H1 (cell line): ENCODE measurements around the gene CADM1. TPM values are rescaled to one million over a fixed set of nuclear protein-coding genes. Genes with fewer than 3 reads are reported as not detected.

Experiments used
- CTCF ChIA-PET: fragments of 300-600 bp; sonication (Branson Sonifier 250); formaldehyde crosslinking; loops from one replicate; lab custom pipeline; 2021; ENCODE audit not compliant: partially characterized antibody; lab: Charles Lee
- POLR2A ChIA-PET: fragments of 300-600 bp; sonication (Branson Sonifier 250); formaldehyde crosslinking; loops from one replicate; lab custom pipeline; 2021; ENCODE audit warnings: inconsistent platforms; ENCODE audit not compliant: partially characterized antibody; lab: Charles Lee
- DNase-seq, 2 experiments: peaks; one replicate each; pipeline versions ENCODE4 v3.0.0 to v3.0.0-alpha.2; 2010 to 2022; ENCODE audit warnings: low spot score in 2 of 2, low read depth in 1 of 2, mixed read lengths in 1 of 2
- FAIRE-seq: peaks from 2 replicates; lab custom pipeline; 2011; peaks lifted over from hg19 to GRCh38; lab: Jason Lieb, UNC
- H2AFZ ChIP-seq: 2 replicates; pipeline ENCODE4 v1.8.1; 2012; ENCODE audit warnings: low read length, inconsistent platforms
- H2AK5ac ChIP-seq: 2 replicates; pipeline ENCODE4 v1.6.1; 2013; ENCODE audit warnings: low read depth, low read length
- H2BK120ac ChIP-seq: replicated peaks from 2 replicates; pipeline ENCODE3; 2013; ENCODE audit warnings: low read depth, low read length, inconsistent platforms
- H2BK12ac ChIP-seq: 2 replicates; pipeline ENCODE4 v1.6.1; 2013; ENCODE audit warnings: low read depth, low read length
- H2BK15ac ChIP-seq: 2 replicates; pipeline ENCODE4 v1.6.1; 2013; ENCODE audit warnings: low read length
- H2BK20ac ChIP-seq: 2 replicates; pipeline ENCODE4 v1.6.1; 2013; ENCODE audit warnings: low read length
- H2BK5ac ChIP-seq: 2 replicates; pipeline ENCODE4 v1.6.1; 2013; ENCODE audit warnings: low read depth, low read length
- H3K14ac ChIP-seq: 2 replicates; pipeline ENCODE4 v1.6.1; 2013; ENCODE audit warnings: inconsistent platforms; ENCODE audit not compliant: insufficient read length
- H3K18ac ChIP-seq: 2 replicates; pipeline ENCODE4 v1.6.1; 2013; ENCODE audit warnings: low read length; ENCODE audit errors: extremely low read depth
- H3K23ac ChIP-seq: 2 replicates; pipeline ENCODE4 v1.6.1; 2013; ENCODE audit warnings: inconsistent platforms; ENCODE audit not compliant: insufficient read length
- H3K23me2 ChIP-seq: 2 replicates; pipeline ENCODE4 v1.6.1; 2013; ENCODE audit warnings: low read depth, low read length
- H3K27ac ChIP-seq: 2 replicates; pipeline ENCODE4 v1.6.1; 2011; ENCODE audit warnings: low read depth, low read length, inconsistent platforms
- H3K27me3 ChIP-seq, 4 experiments: replicated peaks in 1 of 4; 1 replicate in 1 of 4; 2 replicates in 3 of 4; pipeline versions ENCODE4 v1.6.1 to v1.8.1; 2011 to 2013; ENCODE audit warnings: low read length in 3 of 4, mild to moderate bottlenecking in 3 of 4, inconsistent platforms in 2 of 4, mixed read lengths in 2 of 4, moderate library complexity in 1 of 4; ENCODE audit not compliant: control insufficient read depth in 3 of 4, insufficient read depth in 3 of 4; ENCODE audit errors: extremely low read depth in 1 of 4
- H3K36me3 ChIP-seq, 4 experiments: 2 replicates each; pipeline versions ENCODE4 v1.6.1 to v1.8.1; 2011 to 2013; ENCODE audit warnings: mild to moderate bottlenecking in 4 of 4, low read length in 3 of 4, moderate library complexity in 2 of 4, control low read depth in 1 of 4, inconsistent platforms in 1 of 4; ENCODE audit not compliant: insufficient read depth in 4 of 4, control insufficient read depth in 2 of 4
- H3K4ac ChIP-seq: replicated peaks from 2 replicates; pipeline ENCODE3; 2013; ENCODE audit warnings: low read length, low read depth, mixed read lengths, inconsistent platforms; ENCODE audit not compliant: insufficient read length
- H3K4me1 ChIP-seq, 4 experiments: replicated peaks in 1 of 4; 1 replicate in 1 of 4; 2 replicates in 3 of 4; pipeline versions ENCODE4 v1.6.1 to v1.8.1; 2011 to 2013; ENCODE audit warnings: low read length in 3 of 4, inconsistent platforms in 2 of 4, mixed read lengths in 1 of 4; ENCODE audit not compliant: insufficient read depth in 4 of 4, control insufficient read depth in 3 of 4
- H3K4me2 ChIP-seq, 2 experiments: 2 replicates each; pipeline versions ENCODE4 v1.6.1 to v1.8.1; 2011 to 2013; ENCODE audit warnings: low read depth in 2 of 2, low read length in 2 of 2, control low read depth in 1 of 2, inconsistent platforms in 1 of 2, mild to moderate bottlenecking in 1 of 2; ENCODE audit not compliant: insufficient read depth in 1 of 2
- H3K4me3 ChIP-seq, 4 experiments: fragments of 200-600, 300-600 bp in 1 of 4; sonication (generic), shearing (Covaris generic), sonication (Bioruptor Twin) in 1 of 4; 2 replicates each; pipeline versions ENCODE4 v1.5.1 to v1.8.1; 2011 to 2016; ENCODE audit warnings: low read length in 4 of 4, low read depth in 3 of 4, control low read depth in 2 of 4, inconsistent platforms in 2 of 4, mild to moderate bottlenecking in 2 of 4, mixed read lengths in 1 of 4, moderate library complexity in 1 of 4; ENCODE audit not compliant: insufficient read depth in 2 of 4; ENCODE audit errors: extremely low read depth in 1 of 4
- H3K56ac ChIP-seq: replicated peaks from 2 replicates; pipeline ENCODE3; 2013; ENCODE audit warnings: low read depth, mild to moderate bottlenecking, mixed read lengths, low read length, inconsistent platforms; ENCODE audit not compliant: insufficient read length
- H3K79me1 ChIP-seq: 2 replicates; pipeline ENCODE4 v1.6.1; 2013; ENCODE audit warnings: low read depth, low read length, control low read depth
- H3K79me2 ChIP-seq, 2 experiments: 2 replicates each; pipeline versions ENCODE4 v1.6.1 to v1.8.1; 2012 to 2013; ENCODE audit warnings: low read length in 2 of 2, mild to moderate bottlenecking in 2 of 2, inconsistent platforms in 1 of 2; ENCODE audit not compliant: insufficient read depth in 2 of 2, control insufficient read depth in 1 of 2
- H3K9ac ChIP-seq, 4 experiments: replicated peaks in 1 of 4; 1 replicate in 1 of 4; 2 replicates in 3 of 4; pipeline versions ENCODE4 v1.6.1 to v1.8.1; 2011 to 2013; ENCODE audit warnings: low read depth in 3 of 4, low read length in 3 of 4, control low read depth in 2 of 4, mild to moderate bottlenecking in 2 of 4, moderate library complexity in 2 of 4, inconsistent platforms in 1 of 4; ENCODE audit errors: extremely low read depth in 1 of 4
- H3K9me3 ChIP-seq, 2 experiments: 2 replicates each; pipeline versions ENCODE4 v1.6.1 to v1.8.1; 2012 to 2013; ENCODE audit warnings: mild to moderate bottlenecking in 2 of 2, moderate library complexity in 2 of 2, control low read depth in 1 of 2, inconsistent platforms in 1 of 2, low read depth in 1 of 2, low read length in 1 of 2, mixed read lengths in 1 of 2; ENCODE audit not compliant: insufficient read depth in 2 of 2
- H4K20me1 ChIP-seq, 2 experiments: replicated peaks in 1 of 2; 2 replicates each; pipeline versions ENCODE3 to v1.8.1; 2011 to 2013; ENCODE audit warnings: inconsistent platforms in 2 of 2, low read length in 2 of 2, mild to moderate bottlenecking in 1 of 2; ENCODE audit not compliant: insufficient read depth in 2 of 2, control insufficient read depth in 1 of 2
- H4K5ac ChIP-seq: 2 replicates; pipeline ENCODE4 v1.6.1; 2013; ENCODE audit warnings: low read length, low read depth, mixed read lengths, inconsistent platforms; ENCODE audit not compliant: insufficient read length
- H4K8ac ChIP-seq: 2 replicates; pipeline ENCODE4 v1.8.0; 2013; ENCODE audit warnings: mild to moderate bottlenecking, moderate library complexity, low read length, inconsistent platforms; ENCODE audit not compliant: insufficient read depth; ENCODE audit errors: extremely low read depth
- H4K91ac ChIP-seq: replicated peaks from 2 replicates; pipeline ENCODE3; 2013; ENCODE audit warnings: low read length, mixed read lengths, inconsistent platforms; ENCODE audit not compliant: insufficient read length
- RBBP5 ChIP-seq: IDR thresholded peaks from 2 replicates; pipeline ENCODE4 v1.7.1; 2012; ENCODE audit warnings: low read depth, mild to moderate bottlenecking, inconsistent platforms, low read length, moderate library complexity, borderline replicate concordance
- RXRA ChIP-seq: IDR thresholded peaks from 2 replicates; pipeline ENCODE4 v1.6.1; 2011; ENCODE audit warnings: low read depth, mild to moderate bottlenecking, low read length, moderate library complexity; ENCODE audit not compliant: insufficient read depth
- WGBS, 2 experiments: shearing (Covaris generic) in 1 of 2; methylation state at CpG; one replicate each; pipeline versions ENCODE4 v1.1.6 to v1.1.7; 2013 to 2015; ENCODE audit warnings: low lambda C conversion rate in 2 of 2, mixed read lengths in 2 of 2, inconsistent platforms in 1 of 2, low coverage in 1 of 2, missing lambda C conversion rate in 1 of 2; ENCODE audit not compliant: insufficient replicate concordance in 2 of 2, insufficient coverage in 1 of 2, insufficient read length in 1 of 2; ENCODE audit errors: extremely low coverage in 1 of 2, missing lambda C conversion rate in 1 of 2; 5-methylcytosine and 5-hydroxymethylcytosine counted together
- polyA plus RNA-seq, 7 experiments: library from polyadenylated mRNA; depleted of rRNA in 3 of 7; stranded (reverse) in 5 of 7; unstranded in 2 of 7; fragments of >200 nt in 5 of 7; fragments of 200-250 nt in 2 of 7; gene quantifications; 1 replicate in 5 of 7; 2 replicates in 1 of 7; 4 replicates in 1 of 7; pipeline versions ENCODE4 v1.2.1 to v1.2.3, GENCODE V29; 2011 to 2013; ENCODE audit warnings: missing spikeins in 2 of 7, mixed read lengths in 2 of 7
- total RNA-seq: library from RNA; stranded (reverse); fragmentation: NEBNext Ultra II Directional; extraction: Animal tissue kit (Norgen Biotek cat#: 25700); gene quantifications from 2 replicates; pipeline ENCODE4 v1.2.1, GENCODE V29; 2021

The CADM1 gene
- total and polyA plus RNA-seq, 2 of the 8 experiments (the other 6 are each of a cell fraction or from before 2014, with no cell fraction given) = 8.3 to 25.3 TPM

GRCh38 chr11:115366826-115367225 lies 137.4 kb downstream of the CADM1 start:
- Histone ChIP-seq H3K9ac (no peak overlapping the region), H3K23me2 (no peaks in the 10 kb centered on the region), H2BK20ac (no peak overlapping the region), H2BK120ac (no peak overlapping the region), H3K18ac (no peak overlapping the region), H2AFZ (no peak overlapping the region), H3K27ac (no peak overlapping the region), H4K5ac (no peak overlapping the region), H3K79me2 (no peaks in the 10 kb centered on the region), H3K79me1 (no peaks in the 10 kb centered on the region), H3K23ac (no peak overlapping the region), H3K14ac (no peak overlapping the region), H3K56ac (no peak overlapping the region), H2BK5ac (no peak overlapping the region), H3K36me3 (no peaks in the 10 kb centered on the region), H4K91ac (no peak overlapping the region), H4K20me1 (peaks cover 0 to 1% of the 10 kb centered on the region in 2 experiments), H3K4me1 (peaks cover 0 to 6% (median 0%) of the 10 kb centered on the region in 4 experiments; a peak in 2 of 7 replicates), H2BK12ac (no peak overlapping the region), H2AK5ac (no peak overlapping the region), H4K8ac (no peak overlapping the region), H2BK15ac (no peak overlapping the region), H3K27me3 (no peaks in the 10 kb centered on the region), H3K9me3 (no peaks in the 10 kb centered on the region), H3K4ac (no peak overlapping the region), H3K4me2 (no peak overlapping the region), H3K4me3 (no peak overlapping the region)
- ChIA-PET POLR2A (no interaction called here), CTCF (no interaction called here)
- DNase-seq (no peak), FAIRE-seq (no peak)
- WGBS, 2 experiments = 91% methylated on average over 5 of the region's 5 CpGs; no CpG with 5 or more reads in 1 of the 2 experiments
- TF ChIP-seq RXRA = no peak
- TF ChIP-seq RBBP5 = no peak
